HG02623 (cell line): ENCODE measurements around the gene GCKR.
"Not testable (repeated sequence)": the region's sequence is repeated elsewhere in the genome, so short reads cannot be mapped to it uniquely, and the experiment has no call there.

Experiments used
- ATAC-seq: cut with Tn5 transposase; IDR thresholded peaks from one replicate; pipeline ENCODE4 v1.9.1; 2021; ENCODE audit warnings: moderate library complexity; ENCODE audit not compliant: unreplicated experiment

Gene GCKR

DNA sequence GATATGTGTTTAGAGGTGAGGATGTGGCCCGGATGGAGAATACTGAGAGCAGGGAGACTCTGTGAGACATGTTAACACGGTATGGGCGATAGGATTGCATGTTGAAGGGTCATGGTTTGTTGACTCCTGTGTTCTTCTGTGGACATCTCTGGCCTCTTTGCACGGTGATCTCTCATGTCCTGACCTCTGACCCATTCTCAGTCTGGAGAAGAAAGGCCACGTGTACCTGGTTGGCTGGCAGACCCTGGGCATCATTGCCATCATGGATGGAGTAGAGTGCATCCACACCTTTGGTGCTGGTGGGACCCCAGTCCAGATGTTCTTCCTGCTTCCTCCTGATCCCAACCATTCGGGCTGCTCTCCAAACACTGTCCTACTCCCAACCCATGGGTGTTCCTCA is 9.9 kb downstream of the GCKR start:
- no peak for ATAC-seq

DNA sequence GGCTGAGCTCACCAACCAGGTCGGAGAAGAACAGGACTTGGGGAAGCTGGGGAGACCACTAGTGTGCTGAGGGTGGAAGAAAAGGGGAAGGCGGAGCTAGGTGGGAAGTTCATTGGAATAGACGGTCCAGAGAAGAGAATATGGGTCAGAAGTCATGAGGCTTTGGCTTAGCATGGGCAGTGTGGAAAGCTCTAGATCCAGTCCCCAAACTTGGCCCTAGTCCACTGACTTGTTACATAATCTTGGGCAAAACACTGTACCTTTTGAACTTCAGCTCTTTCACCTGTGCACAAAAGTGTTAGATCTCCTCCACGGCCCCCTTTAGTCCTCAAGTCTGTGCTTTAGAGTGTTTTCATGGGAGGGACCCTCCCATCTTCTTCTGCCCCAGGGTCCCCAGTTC is 10.7 kb downstream of the GCKR start:
- ATAC-seq, result no peak

DNA sequence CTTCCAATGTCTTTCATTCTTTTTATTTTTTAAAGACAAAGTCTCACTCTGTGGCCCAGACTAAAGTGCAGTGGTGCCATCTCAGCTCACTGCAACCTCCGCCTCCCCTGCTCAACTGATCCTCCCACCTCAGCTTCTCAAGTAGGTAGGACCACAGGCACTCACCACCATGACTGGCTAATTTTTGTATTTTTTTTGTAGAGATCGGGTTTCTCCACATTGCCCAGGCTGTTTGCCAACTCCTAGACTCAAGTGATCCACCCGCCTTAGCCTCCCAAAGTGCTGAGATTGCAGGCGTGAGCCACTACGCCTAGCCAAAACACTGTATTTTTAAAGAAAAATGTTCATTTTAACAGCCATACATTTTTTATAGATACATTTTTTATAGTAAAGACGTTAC is 12.7 kb downstream of the GCKR start:
- ATAC-seq, result no peak

- ATAC-seq, result no peak
Measured at GRCh38 chr2:27518113-27518781, 21.6 kb downstream of the GCKR start.

DNA sequence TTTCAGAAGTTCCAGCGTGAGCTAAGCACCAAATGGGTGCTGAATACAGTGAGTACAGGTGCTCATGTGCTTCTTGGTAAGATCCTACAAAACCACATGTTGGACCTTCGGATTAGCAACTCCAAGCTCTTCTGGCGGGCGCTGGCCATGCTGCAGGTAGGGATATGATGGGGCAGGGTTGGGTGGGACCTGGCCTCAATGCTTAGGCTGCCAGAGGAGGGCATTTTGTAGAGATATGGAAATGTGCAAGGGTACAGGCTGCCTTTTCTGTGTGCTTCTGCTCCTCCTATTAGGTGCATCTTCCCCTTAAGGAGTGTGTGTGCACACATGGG is 22.1 kb downstream of the GCKR start:
- no peak for ATAC-seq

GRCh38 chr2:27520316-27520715 is 23.7 kb downstream of the GCKR start:
- no peak for ATAC-seq

DNA sequence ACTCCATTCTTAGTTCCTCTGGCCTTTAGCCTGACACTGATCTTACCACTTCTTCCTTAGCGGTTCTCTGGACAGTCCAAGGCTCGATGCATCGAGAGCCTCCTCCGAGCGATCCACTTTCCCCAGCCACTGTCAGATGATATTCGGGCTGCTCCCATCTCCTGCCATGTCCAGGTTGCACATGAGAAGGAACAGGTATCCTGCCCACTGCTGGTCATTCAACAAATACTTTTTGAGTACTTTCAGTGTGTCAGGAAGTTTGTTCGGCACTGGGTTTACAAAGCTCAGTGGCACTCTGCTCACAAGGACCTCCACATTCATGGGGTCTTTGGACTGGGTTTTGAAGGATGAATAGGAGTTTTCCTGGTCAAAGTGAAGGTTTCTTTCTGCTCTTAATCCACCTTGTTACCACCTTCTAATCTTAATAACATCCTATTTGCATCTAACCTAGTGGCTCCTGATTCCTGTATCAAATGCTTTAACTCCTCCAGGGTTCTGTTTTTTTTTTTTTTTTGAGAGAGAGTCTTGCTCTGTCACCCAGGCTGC is 25.8 kb downstream of the GCKR start:
- no peak for ATAC-seq

DNA sequence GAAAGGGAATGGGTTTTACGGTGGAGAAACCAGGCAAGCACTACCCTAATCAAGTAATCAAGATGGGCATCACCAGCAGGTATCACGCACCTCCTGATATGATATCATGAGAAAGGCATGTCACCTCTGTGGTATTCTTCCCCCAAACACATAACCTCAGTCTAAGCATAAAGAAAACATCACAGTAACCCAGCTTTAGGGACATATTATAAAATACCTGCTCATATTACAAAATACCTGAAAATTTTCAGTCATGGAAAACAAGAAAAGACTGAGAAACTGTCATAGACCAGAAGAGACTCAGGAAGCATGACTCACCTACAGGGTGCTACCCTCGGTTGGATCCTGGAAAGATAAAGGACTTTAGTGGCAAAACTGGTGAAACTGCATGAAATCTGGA is 30.5 kb downstream of the GCKR start:
- ATAC-seq, result no peak

DNA sequence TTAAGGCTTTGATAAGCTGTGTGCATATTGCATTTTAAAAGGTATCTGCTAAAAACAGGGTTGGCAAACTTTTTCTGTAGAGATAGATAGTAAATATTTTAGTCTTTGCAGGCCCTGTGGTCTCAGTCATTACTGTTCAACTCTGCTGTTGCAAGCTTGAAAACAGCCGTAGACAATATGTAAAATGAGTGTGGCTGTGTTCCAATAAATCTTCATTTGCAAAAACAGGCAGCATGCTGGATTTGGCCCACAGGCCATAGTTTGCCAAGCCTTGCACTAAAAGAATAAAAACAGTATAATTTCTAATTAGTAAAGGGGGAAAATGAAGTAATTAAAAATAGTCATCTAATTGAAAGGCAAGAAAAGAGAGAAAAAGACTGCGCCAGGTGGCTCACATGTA is 35.3 kb downstream of the GCKR start:
- no peak for ATAC-seq

- no peak for ATAC-seq
Measured at GRCh38 chr2:27537287-27537686, 40.6 kb downstream of the GCKR start.

DNA sequence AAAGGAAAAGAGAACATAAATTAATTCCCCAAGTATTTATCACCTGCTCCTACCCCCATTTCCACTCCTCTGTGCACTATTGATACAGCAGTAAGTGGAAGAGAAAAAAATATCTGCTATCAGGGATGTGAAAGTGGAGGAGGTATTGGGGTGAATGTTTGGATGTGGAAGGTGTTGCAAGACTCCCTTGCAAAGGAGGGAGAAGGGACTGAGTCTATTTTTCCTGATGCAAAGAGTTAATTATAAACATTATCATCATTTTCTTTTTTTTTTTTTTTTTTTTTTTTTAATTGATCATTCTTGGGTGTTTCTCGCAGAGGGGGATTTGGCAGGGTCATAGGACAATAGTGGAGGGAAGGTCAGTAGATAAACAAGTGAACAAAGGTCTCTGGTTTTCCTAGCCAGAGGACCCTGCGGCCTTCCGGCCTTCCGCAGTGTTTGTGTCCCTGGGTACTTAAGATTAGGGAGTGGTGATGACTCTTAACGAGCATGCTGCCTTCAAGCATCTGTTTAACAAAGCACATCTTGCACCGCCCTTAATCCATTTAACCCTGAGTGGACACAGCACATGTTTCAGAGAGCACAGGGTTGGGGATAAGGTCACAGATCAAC is 42.3 kb downstream of the GCKR start:
- not testable (repeated sequence) for ATAC-seq

DNA sequence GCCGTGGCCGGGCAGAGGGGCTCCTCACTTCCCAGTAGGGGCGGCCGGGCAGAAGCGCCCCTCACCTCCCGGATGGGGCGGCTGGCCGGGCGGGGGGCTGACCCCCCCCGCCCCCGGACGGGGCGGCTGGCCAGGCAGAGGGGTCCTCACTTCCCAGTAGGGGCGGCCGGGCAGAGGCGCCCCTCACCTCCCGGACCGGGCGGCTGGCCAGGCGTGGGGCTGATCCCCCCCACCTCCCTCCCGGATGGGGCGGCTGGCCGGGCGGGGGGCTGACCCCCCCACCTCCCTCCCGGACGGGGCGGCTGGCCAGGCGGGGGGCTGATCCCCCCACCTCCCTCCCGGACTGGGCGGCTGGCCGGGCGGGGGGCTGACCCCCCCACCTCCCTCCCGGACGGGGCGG is 43.0 kb downstream of the GCKR start:
- not testable (repeated sequence) for ATAC-seq

DNA sequence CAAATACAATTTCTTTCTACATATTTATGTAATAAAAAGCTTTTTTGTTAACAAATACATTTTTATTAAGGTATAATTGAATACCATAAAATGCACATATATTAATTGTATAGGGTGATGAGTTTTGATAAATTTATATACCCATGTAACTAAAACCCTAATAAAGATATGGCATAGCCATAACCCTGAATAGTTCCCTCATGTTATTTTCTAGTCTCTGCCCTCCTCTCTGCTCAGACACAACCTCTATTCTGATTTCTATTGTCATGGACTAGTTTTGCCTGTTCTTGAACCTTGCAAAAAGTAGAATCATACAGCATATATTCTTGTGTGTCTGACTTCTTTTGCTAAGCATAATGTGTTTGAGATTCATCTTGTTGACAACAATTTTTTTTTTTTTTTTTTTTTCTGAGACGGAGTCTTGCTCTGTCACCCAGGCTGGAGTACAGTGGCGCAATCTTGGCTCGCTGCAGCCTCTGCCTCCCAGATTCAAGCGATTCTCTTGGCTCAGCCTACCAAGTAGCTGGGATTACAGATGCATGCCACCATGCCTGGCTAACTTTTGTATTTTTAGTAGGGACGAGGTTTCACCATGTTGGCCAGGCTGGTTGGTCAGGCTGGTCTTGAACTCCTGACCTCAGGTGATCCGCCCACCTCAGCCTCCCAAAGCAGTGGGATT is 47.6 kb downstream of the GCKR start:
- ATAC-seq, result no peak

GRCh38 chr2:27545348-27546141 is 48.9 kb downstream of the GCKR start:
- ATAC-seq, result no peak

DNA sequence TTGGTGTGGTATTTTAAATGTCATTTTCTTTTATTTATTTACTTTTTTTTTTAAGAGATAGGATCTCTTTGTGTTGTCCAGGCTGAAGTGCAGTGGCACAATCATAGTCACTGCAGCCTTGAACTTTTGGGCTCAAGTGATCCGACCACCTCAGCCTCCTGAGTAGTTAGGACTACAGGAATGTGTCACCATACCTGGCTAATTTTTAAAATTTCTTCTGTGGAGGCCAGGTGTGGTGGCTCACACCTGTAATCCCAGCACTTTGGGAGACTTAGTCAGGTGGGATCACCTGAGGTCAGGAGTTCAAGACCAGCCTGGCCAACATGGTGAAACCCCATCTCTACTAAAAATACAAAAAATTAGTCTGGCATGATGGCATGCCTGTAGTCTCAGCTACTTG is 52.7 kb downstream of the GCKR start:
- ATAC-seq, result no peak

DNA sequence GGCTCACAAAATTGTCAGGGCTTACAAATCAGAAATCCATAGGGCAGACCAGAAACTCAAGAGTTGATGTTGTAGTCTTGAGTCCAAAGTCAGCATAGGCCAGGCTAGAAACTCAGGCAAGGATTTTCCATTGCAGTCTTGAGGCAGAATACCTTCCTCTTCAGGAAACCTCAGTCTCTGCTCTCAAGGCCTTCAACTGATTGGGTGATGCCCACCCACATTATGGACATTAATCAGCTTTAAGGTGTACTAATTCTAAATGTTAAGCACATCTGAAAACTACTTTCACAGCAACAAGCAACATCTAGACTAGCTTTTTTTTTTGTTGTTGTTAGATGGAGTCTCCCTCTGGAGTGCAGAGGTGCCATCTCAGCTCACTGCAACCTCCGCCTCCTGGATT is 54.9 kb downstream of the GCKR start:
- ATAC-seq, result no peak

GRCh38 chr2:27552941-27553340 is 56.3 kb downstream of the GCKR start:
- ATAC-seq, result no peak

- ATAC-seq, result not testable (repeated sequence)
Measured at GRCh38 chr2:27554451-27554850, 57.8 kb downstream of the GCKR start.

GRCh38 chr2:27559228-27559627 is 62.6 kb downstream of the GCKR start:
- ATAC-seq, result no peak

- no peak for ATAC-seq
Measured at GRCh38 chr2:27561060-27561459, 64.4 kb downstream of the GCKR start.

GRCh38 chr2:27566628-27567027 is 70.0 kb downstream of the GCKR start:
- no peak for ATAC-seq
